ENCODE measurements around the gene GNAZ.

- no peak for TF ChIP-seq FOSL1 (IDR thresholded peaks at IDR 0.05; ENCODE audit: low read depth)
- TF ChIP-seq EZH2 (IDR thresholded peaks at IDR 0.05): no peak
- TF ChIP-seq CTCF (IDR thresholded peaks at IDR 0.05 in 2 of 3, conservative IDR thresholded peaks at IDR 0.05 in 1 of 3; ENCODE audit: borderline replicate concordance in 1 of 3, insufficient read depth in 1 of 3, low read depth in 2 of 3, low read length in 2 of 3): no peak
- no peak for TF ChIP-seq ZBTB33 (IDR thresholded peaks at IDR 0.05; ENCODE audit: extremely low read depth, insufficient replicate concordance, low read length)
- TF ChIP-seq POLR2AphosphoS5 (IDR thresholded peaks at IDR 0.05; ENCODE audit: low read depth, low read length): no peak
- no peak for TF ChIP-seq CEBPB (IDR thresholded peaks at IDR 0.05; ENCODE audit: low read depth)
- TF ChIP-seq POLR2A (IDR thresholded peaks at IDR 0.05; ENCODE audit: borderline replicate concordance, extremely low read depth, insufficient read depth, insufficient read length): no peak
- TF ChIP-seq RAD21 (IDR thresholded peaks at IDR 0.05; ENCODE audit: low read depth): no peak
- TF ChIP-seq REST (IDR thresholded peaks at IDR 0.05; ENCODE audit: low read depth): no peak
- TF ChIP-seq YY1 (IDR thresholded peaks at IDR 0.05; ENCODE audit: extremely low read depth, insufficient replicate concordance, low read depth, low read length): no peak
- no peak for TF ChIP-seq EZH2phosphoT487 (IDR thresholded peaks at IDR 0.05; ENCODE audit: borderline replicate concordance)
- TF ChIP-seq SP1 (IDR thresholded peaks at IDR 0.05; ENCODE audit: low read depth): no peak
Observed at GRCh38 chr22:23121424-23121823, 51.1 kb downstream of the GNAZ start.

Data from HCT116 (cell line).